K562 (cell line): Measurements from ENCODE around the gene BCL11A. TPM values are rescaled to one million over a fixed set of nuclear protein-coding genes. Genes with fewer than 3 reads are reported as not detected.

Source experiments
- ATAC-seq: fragments of 200-7000 bp; cut with Tn5 transposase; 3 replicates; pipeline ENCODE4 v1.9.1; 2020; ENCODE audit warnings: moderate library complexity
- BruUV-seq: library from RNA; stranded (reverse); fragments of 400-500 nt; replicated peaks from 2 replicates; lab custom pipeline; 2021; lab: Mats Ljungman, UMichigan
- CTCF ChIA-PET: fragments of 300-600 bp; formaldehyde crosslinking; extraction: SDS; loops from one replicate; lab custom pipeline; 2021; ENCODE audit warnings: low intra/inter-chr PET ratio; lab: Yijun Ruan, JAX
- POLR2A ChIA-PET: fragments of 300-600, 350-650 bp; sonication (Branson Sonifier 250); formaldehyde crosslinking; extraction: SDS; loops from one replicate; lab custom pipeline; 2021; ENCODE audit warnings: antibody characterized with exemption, inconsistent platforms; lab: Yijun Ruan, JAX
- DNase-seq, 4 experiments: peaks; one replicate each; pipeline versions ENCODE4 v3.0.0 to v3.0.0-alpha.2; 2011 to 2018; ENCODE audit warnings: low spot score in 3 of 4, mixed read lengths in 3 of 4; ENCODE audit errors: extremely low read depth in 1 of 4
- FAIRE-seq: peaks from 2 replicates; lab custom pipeline; 2011; peaks lifted over from hg19 to GRCh38; lab: Jason Lieb, UNC
- H2AFZ ChIP-seq: 2 replicates; pipeline ENCODE4 v1.6.0; 2011; ENCODE audit warnings: low read depth, low read length, control low read depth, inconsistent platforms
- H3K27ac ChIP-seq: fragments of 200-600 bp; 3 replicates; pipeline ENCODE4 v1.8.0; 2011; ENCODE audit warnings: low read depth, mild to moderate bottlenecking, control low read depth, inconsistent platforms, low read length, moderate library complexity, mixed read lengths; ENCODE audit errors: extremely low read depth
- H3K27me3 ChIP-seq, 2 experiments: fragments of 300-600 bp in 1 of 2; 2 replicates in 1 of 2; 3 replicates in 1 of 2; pipeline versions ENCODE4 v1.6.0 to v1.8.0; 2011; ENCODE audit warnings: inconsistent platforms in 2 of 2, low read length in 2 of 2, mild to moderate bottlenecking in 1 of 2, mixed read lengths in 1 of 2, moderate library complexity in 1 of 2; ENCODE audit not compliant: control insufficient read depth in 2 of 2, insufficient read depth in 2 of 2
- H3K36me3 ChIP-seq: fragments of 300-600 bp; 3 replicates; pipeline ENCODE4 v1.8.0; 2011; ENCODE audit warnings: mild to moderate bottlenecking, low read length, inconsistent platforms; ENCODE audit not compliant: control insufficient read depth, insufficient read depth
- H3K4me1 ChIP-seq, 2 experiments: fragments of 200-600 bp in 1 of 2; replicated peaks in 1 of 2; 2 replicates in 1 of 2; 3 replicates in 1 of 2; pipeline versions ENCODE4 v1.5.1 to v1.8.0; 2011; ENCODE audit warnings: inconsistent platforms in 2 of 2, low read length in 2 of 2, mild to moderate bottlenecking in 1 of 2, mixed read lengths in 1 of 2, moderate library complexity in 1 of 2; ENCODE audit not compliant: control insufficient read depth in 2 of 2, insufficient read depth in 2 of 2
- H3K4me2 ChIP-seq: 2 replicates; pipeline ENCODE4 v1.6.1; 2011; ENCODE audit warnings: low read length, control low read depth, inconsistent platforms, mixed read lengths; ENCODE audit not compliant: insufficient read depth
- H3K4me3 ChIP-seq: fragments of 200-600 bp; sonication (generic), shearing (Covaris generic); 2 replicates; pipeline ENCODE4 v1.5.1; 2016; ENCODE audit warnings: control low read depth, inconsistent platforms
- H3K79me2 ChIP-seq: fragments of 200-600 bp; 3 replicates; pipeline ENCODE4 v1.8.0; 2011; ENCODE audit warnings: low read length, inconsistent platforms; ENCODE audit not compliant: control insufficient read depth, insufficient read depth
- H3K9ac ChIP-seq, 2 experiments: 2 replicates each; pipeline versions ENCODE4 v1.6.0 to v1.6.1; 2011; ENCODE audit warnings: low read depth in 2 of 2, low read length in 2 of 2, control low read depth in 1 of 2, inconsistent platforms in 1 of 2, mild to moderate bottlenecking in 1 of 2, mixed read lengths in 1 of 2; ENCODE audit not compliant: insufficient read depth in 1 of 2
- H3K9me1 ChIP-seq: one replicate; pipeline ENCODE4 v1.6.0; 2011; ENCODE audit warnings: inconsistent platforms, mild to moderate bottlenecking, low read length, moderate library complexity; ENCODE audit not compliant: control insufficient read depth, insufficient read depth
- H3K9me3 ChIP-seq: replicated peaks from 2 replicates; pipeline ENCODE4 v1.5.1; 2011; ENCODE audit warnings: low read depth, low read length, inconsistent platforms; ENCODE audit not compliant: control insufficient read depth, insufficient read depth
- H4K20me1 ChIP-seq: replicated peaks from 2 replicates; pipeline ENCODE4 v1.6.1; 2011; ENCODE audit warnings: low read length, inconsistent platforms, mixed read lengths; ENCODE audit not compliant: control insufficient read depth, insufficient read depth
- GABPB2 ChIP-seq: fragments of 250-450 bp; sonication (Bioruptor Pico); conservative IDR thresholded peaks from 2 replicates; pipeline ENCODE4 v1.5.1; 2021; ENCODE audit warnings: mild to moderate bottlenecking
- HDAC1 ChIP-seq, 2 experiments: fragments of 450-650 bp; IDR thresholded peaks; 2 replicates each; pipeline ENCODE4 v1.6.1; 2016 to 2017; ENCODE audit warnings: inconsistent platforms in 1 of 2, mild to moderate bottlenecking in 1 of 2, moderate library complexity in 1 of 2
- KLF13 ChIP-seq: fragments of 450-650 bp; IDR thresholded peaks from 2 replicates; pipeline ENCODE4 v1.6.1; 2016; ENCODE audit warnings: missing genetic modification characterization, low read depth, mild to moderate bottlenecking, missing compliant biosample characterization, moderate library complexity, borderline replicate concordance
- MBD2 ChIP-seq: sonication (generic); IDR thresholded peaks from 2 replicates; pipeline ENCODE4 v1.6.1; 2016; ENCODE audit warnings: low read depth, borderline replicate concordance
- MEIS2 ChIP-seq: fragments of 450-650 bp; IDR thresholded peaks from 2 replicates; pipeline ENCODE4 v1.6.1; 2014; ENCODE audit warnings: mild to moderate bottlenecking; ENCODE audit not compliant: partially characterized antibody
- NR1H2 ChIP-seq: sonication (generic); formaldehyde crosslinking; IDR thresholded peaks from 2 replicates; pipeline ENCODE4 v1.4.0; 2020; ENCODE audit warnings: mild to moderate bottlenecking, missing genetic modification reagents
- OTX1 ChIP-seq: fragments of 450-650 bp; formaldehyde crosslinking; IDR thresholded peaks from 2 replicates; pipeline ENCODE4 v1.4.0; 2022; ENCODE audit warnings: mild to moderate bottlenecking
- RCOR1 ChIP-seq, 2 experiments: IDR thresholded peaks; 2 replicates each; pipeline ENCODE4 v1.6.1; 2012; ENCODE audit warnings: low read depth in 2 of 2, low read length in 2 of 2, borderline replicate concordance in 1 of 2, improper control_type of control experiment in 1 of 2
- SMAD4 ChIP-seq: fragments of 250-450 bp; sonication (Bioruptor Pico); conservative IDR thresholded peaks from 2 replicates; pipeline ENCODE4 v1.8.0; 2021; ENCODE audit warnings: inconsistent platforms, mild to moderate bottlenecking, moderate library complexity
- STAG1 ChIP-seq: sonication (generic); formaldehyde crosslinking; IDR thresholded peaks from 2 replicates; pipeline ENCODE4 v1.5.0; 2020; ENCODE audit warnings: missing genetic modification reagents, borderline replicate concordance
- XRCC3 ChIP-seq: fragments of 450-650 bp; IDR thresholded peaks from 2 replicates; pipeline ENCODE4 v1.6.1; 2017; ENCODE audit warnings: mild to moderate bottlenecking, moderate library complexity
- ZNF253 ChIP-seq: fragments of 250-450 bp; sonication (Bioruptor Pico); conservative IDR thresholded peaks from 2 replicates; pipeline ENCODE4 v1.6.1; 2021; ENCODE audit warnings: mild to moderate bottlenecking
- ZNF785 ChIP-seq: fragments of 250-450 bp; sonication (Bioruptor Pico); IDR thresholded peaks from 2 replicates; pipeline ENCODE4 v1.4.0; 2020; ENCODE audit warnings: mild to moderate bottlenecking
- WGBS: fragments of 100-300 bp; shearing (Covaris generic); methylation state at CpG from one replicate; pipeline ENCODE4 v1.1.6; 2016; ENCODE audit warnings: low coverage, mixed read lengths; ENCODE audit not compliant: insufficient coverage; ENCODE audit errors: missing lambda C conversion rate; 5-methylcytosine and 5-hydroxymethylcytosine counted together
- in situ Hi-C: fragments of 300-500 bp; cut with MboI; formaldehyde crosslinking; loops from 4 replicates; pipeline ENCODE4 v1.15.0; 2018; ENCODE audit warnings: inconsistent platforms, mixed read lengths
- intact Hi-C: fragments of 100-400 bp; cut with micrococcal nuclease; formaldehyde crosslinking; loops from 2 replicates; pipeline ENCODE4 v1.14.2; 2022
- polyA plus RNA-seq, 8 experiments: library from polyadenylated mRNA; depleted of rRNA in 4 of 8; stranded (reverse) in 5 of 8; unstranded in 3 of 8; fragments of >200 nt; fragmentation: Nextera tagmentation in 2 of 8; fragmentation: Illumina TruSeq in 1 of 8; extraction: Ambion mirVana in 2 of 8; extraction: Trizol in 1 of 8; gene quantifications; 2 replicates each; pipeline versions ENCODE4 v1.2.1 to v1.2.3, GENCODE V29; 2011 to 2014; ENCODE audit warnings: inconsistent platforms in 1 of 8, missing spikeins in 1 of 8
- total RNA-seq, 7 experiments: library from RNA; depleted of rRNA in 6 of 7; stranded (reverse); fragments of >200 nt in 6 of 7; fragmentation: Illumina TruSeq in 2 of 7; extraction: Trizol in 2 of 7; gene quantifications; 2 replicates each; pipeline versions ENCODE4 v1.2.1 to v1.2.3, GENCODE V29; 2011 to 2021; ENCODE audit warnings: low replicate concordance in 1 of 7
- TF ChIP-seq, protein P1 (sequence below): fragments of 150-350 bp; conservative IDR thresholded peaks from 2 replicates; pipeline ENCODE4 v1.6.1; 2014; ENCODE audit warnings: low read length
- TF ChIP-seq, protein P2 (sequence below): fragments of 150-350 bp; IDR thresholded peaks from 2 replicates; pipeline ENCODE4 v1.6.1; 2014; ENCODE audit warnings: low read depth, mild to moderate bottlenecking, low read length, borderline replicate concordance

The BCL11A gene
- total and polyA plus RNA-seq, 9 of the 15 experiments (the other 6 are each of a cell fraction or from before 2014, with no cell fraction given), result 0.13 TPM; not detected in 8

DNA sequence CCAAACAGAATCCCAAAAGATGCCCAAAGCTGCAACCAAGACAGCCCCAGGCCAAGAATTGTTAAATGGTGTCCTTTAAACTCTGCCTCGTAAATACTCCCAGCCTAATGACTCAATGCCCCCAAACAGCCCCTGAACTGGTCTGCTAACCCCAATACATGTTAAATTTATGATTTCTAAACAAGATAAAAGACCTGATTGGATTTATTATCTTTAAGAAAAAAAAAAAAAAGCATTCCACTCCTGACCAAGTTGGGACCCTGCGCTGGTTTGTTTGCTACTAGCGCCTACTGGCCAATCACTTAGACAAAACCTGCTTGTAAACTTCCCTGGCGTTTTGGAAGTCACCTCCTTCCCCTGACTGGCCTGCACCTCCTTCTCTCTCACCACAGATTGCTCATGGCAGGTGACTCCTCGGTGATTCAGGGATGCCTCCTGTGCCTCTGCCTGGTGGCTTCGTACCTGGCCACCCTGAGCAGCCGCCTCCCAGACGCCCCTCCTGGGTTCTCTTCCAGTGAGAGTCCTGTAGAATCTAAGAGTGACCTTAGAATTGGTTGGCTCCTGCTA, 121.3 kb downstream of the BCL11A start (continued):
- TF ChIP-seq, protein P1, sequence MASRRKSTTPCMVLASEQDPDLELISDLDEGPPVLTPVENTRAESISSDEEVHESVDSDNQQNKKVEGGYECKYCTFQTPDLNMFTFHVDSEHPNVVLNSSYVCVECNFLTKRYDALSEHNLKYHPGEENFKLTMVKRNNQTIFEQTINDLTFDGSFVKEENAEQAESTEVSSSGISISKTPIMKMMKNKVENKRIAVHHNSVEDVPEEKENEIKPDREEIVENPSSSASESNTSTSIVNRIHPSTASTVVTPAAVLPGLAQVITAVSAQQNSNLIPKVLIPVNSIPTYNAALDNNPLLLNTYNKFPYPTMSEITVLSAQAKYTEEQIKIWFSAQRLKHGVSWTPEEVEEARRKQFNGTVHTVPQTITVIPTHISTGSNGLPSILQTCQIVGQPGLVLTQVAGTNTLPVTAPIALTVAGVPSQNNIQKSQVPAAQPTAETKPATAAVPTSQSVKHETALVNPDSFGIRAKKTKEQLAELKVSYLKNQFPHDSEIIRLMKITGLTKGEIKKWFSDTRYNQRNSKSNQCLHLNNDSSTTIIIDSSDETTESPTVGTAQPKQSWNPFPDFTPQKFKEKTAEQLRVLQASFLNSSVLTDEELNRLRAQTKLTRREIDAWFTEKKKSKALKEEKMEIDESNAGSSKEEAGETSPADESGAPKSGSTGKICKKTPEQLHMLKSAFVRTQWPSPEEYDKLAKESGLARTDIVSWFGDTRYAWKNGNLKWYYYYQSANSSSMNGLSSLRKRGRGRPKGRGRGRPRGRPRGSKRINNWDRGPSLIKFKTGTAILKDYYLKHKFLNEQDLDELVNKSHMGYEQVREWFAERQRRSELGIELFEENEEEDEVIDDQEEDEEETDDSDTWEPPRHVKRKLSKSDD, result no peak
- TF ChIP-seq XRCC3, result no peak
- no peak for TF ChIP-seq NR1H2

- H2AFZ ChIP-seq, result no peak overlapping the region
- H3K36me3 ChIP-seq, result no peaks in the 10 kb centered on the region
- DNase-seq (no peak), FAIRE-seq (no peak), ATAC-seq (no peak)
- H3K4me2 ChIP-seq, result no peak overlapping the region
- no peaks in the 10 kb centered on the region for H4K20me1 ChIP-seq
- ChIA-PET POLR2A (interaction anchor here (1.6 kb wide), 1 partner anchor 10 kb away, joined by 5 read pairs; no protein-coding TSS in a partner anchor), CTCF (no interaction called here)
- H3K79me2 ChIP-seq, result no peaks in the 10 kb centered on the region
- no peaks in the 10 kb centered on the region for H3K4me1 ChIP-seq
- no peak overlapping the region for H3K4me3 ChIP-seq
- in situ Hi-C loops, result no loop called here
- no peaks in the 10 kb centered on the region for H3K9me3 ChIP-seq
- H3K27me3 ChIP-seq, result peaks cover 0 to 9% of the 10 kb centered on the region in 2 experiments; a peak in 1 of 5 replicates
- 2% methylated on average over 4 of the region's 4 CpGs for WGBS
- H3K27ac ChIP-seq, result no peak overlapping the region
- H3K9me1 ChIP-seq, result no peaks in the 10 kb centered on the region
- no TSS peak for BruUV-seq
- H3K9ac ChIP-seq, result no peak overlapping the region
- intact Hi-C loops, result no loop called here
- TF ChIP-seq RCOR1 (IDR thresholded peaks at IDR 0.05; ENCODE audit: borderline replicate concordance in 1 of 2, low read depth in 2 of 2, low read length in 2 of 2) (no peak), STAG1 (CRISPR knock-in tag) (no peak), SMAD4 (CRISPR knock-in tag) (no peak), HDAC1 (IDR thresholded peaks at IDR 0.05) (no peak), MEIS2 (no peak), GABPB2 (CRISPR knock-in tag) (no peak), ZNF785 (CRISPR knock-in tag) (no peak), MBD2 (no peak), KLF13 (no peak), ZNF253 (CRISPR knock-in tag) (no peak), OTX1 (CRISPR knock-in tag) (no peak)
- TF ChIP-seq, protein P2, sequence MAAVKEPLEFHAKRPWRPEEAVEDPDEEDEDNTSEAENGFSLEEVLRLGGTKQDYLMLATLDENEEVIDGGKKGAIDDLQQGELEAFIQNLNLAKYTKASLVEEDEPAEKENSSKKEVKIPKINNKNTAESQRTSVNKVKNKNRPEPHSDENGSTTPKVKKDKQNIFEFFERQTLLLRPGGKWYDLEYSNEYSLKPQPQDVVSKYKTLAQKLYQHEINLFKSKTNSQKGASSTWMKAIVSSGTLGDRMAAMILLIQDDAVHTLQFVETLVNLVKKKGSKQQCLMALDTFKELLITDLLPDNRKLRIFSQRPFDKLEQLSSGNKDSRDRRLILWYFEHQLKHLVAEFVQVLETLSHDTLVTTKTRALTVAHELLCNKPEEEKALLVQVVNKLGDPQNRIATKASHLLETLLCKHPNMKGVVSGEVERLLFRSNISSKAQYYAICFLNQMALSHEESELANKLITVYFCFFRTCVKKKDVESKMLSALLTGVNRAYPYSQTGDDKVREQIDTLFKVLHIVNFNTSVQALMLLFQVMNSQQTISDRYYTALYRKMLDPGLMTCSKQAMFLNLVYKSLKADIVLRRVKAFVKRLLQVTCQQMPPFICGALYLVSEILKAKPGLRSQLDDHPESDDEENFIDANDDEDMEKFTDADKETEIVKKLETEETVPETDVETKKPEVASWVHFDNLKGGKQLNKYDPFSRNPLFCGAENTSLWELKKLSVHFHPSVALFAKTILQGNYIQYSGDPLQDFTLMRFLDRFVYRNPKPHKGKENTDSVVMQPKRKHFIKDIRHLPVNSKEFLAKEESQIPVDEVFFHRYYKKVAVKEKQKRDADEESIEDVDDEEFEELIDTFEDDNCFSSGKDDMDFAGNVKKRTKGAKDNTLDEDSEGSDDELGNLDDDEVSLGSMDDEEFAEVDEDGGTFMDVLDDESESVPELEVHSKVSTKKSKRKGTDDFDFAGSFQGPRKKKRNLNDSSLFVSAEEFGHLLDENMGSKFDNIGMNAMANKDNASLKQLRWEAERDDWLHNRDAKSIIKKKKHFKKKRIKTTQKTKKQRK, result no peak
Observed at GRCh38 chr2:60429681-60430080, 123.8 kb downstream of the BCL11A start.
